ENCODE data around the gene TRIM66. TPM values are rescaled to one million over a fixed set of nuclear protein-coding genes. Genes with fewer than 3 reads are reported as not detected.

Gene TRIM66
- total and polyA plus RNA-seq, 3 experiments from 2014 or later = 0.43 to 29.7 (median 27.7) TPM

- Histone ChIP-seq H3K27me3 (ENCODE audit: insufficient read depth, low read length, poor library complexity, severe bottlenecking) (no peaks in the 10 kb centered on the region), H3K9me3 (ENCODE audit: low read length) (no peaks in the 10 kb centered on the region), H3K4me3 (ENCODE audit: low read length) (no peak overlapping the region), H3K4me1 (ENCODE audit: insufficient read depth, low read length) (no peaks in the 10 kb centered on the region), H3K27ac (ENCODE audit: low read depth, low read length) (no peak overlapping the region), H3K36me3 (ENCODE audit: insufficient read depth, low read length) (peaks cover 15% of the 10 kb centered on the region)
- DNase-seq = no peak
- ChIA-PET CTCF (interaction anchor here (1.1 kb wide), 1 partner anchor 12 kb away, joined by 3 read pairs; no protein-coding TSS in a partner anchor), POLR2A (no interaction called here)
- no peaks in the 10 kb centered on the region for H3K4me1 Mint-ChIP-seq
- peaks cover 9 to 64% (median 27%) of the 10 kb centered on the region in 3 donors for H3K36me3 Mint-ChIP-seq
- no peak overlapping the region for H3K4me3 Mint-ChIP-seq
- no peak overlapping the region for H3K27ac Mint-ChIP-seq
- no peaks in the 10 kb centered on the region for H3K9me3 Mint-ChIP-seq
- H3K27me3 Mint-ChIP-seq = no peaks in the 10 kb centered on the region
Observed at GRCh38 chr11:8649361-8649760, 33.1 kb downstream of the TRIM66 start.

- Mint-ChIP-seq H3K9me3 (no peaks in the 10 kb centered on the region), H3K4me1 (no peaks in the 10 kb centered on the region), H3K27me3 (no peaks in the 10 kb centered on the region), H3K27ac (no peak overlapping the region), H3K4me3 (no peak overlapping the region), H3K36me3 (peaks cover 13 to 56% (median 24%) of the 10 kb centered on the region in 3 donors)
- CTCF ChIA-PET = no interaction called here
- Histone ChIP-seq H3K36me3 (ENCODE audit: insufficient read depth, low read length) (peaks cover 15% of the 10 kb centered on the region), H3K4me3 (ENCODE audit: low read length) (no peak overlapping the region), H3K27me3 (ENCODE audit: insufficient read depth, low read length, poor library complexity, severe bottlenecking) (no peaks in the 10 kb centered on the region), H3K27ac (ENCODE audit: low read depth, low read length) (no peak overlapping the region), H3K4me1 (ENCODE audit: insufficient read depth, low read length) (no peaks in the 10 kb centered on the region), H3K9me3 (ENCODE audit: low read length) (no peaks in the 10 kb centered on the region)
- POLR2A ChIA-PET = no interaction called here
- no peak for DNase-seq
Observed at GRCh38 chr11:8646873-8647272, 35.6 kb downstream of the TRIM66 start.

GRCh38 chr11:8642196-8642841 lies 40.1 kb downstream of the TRIM66 start:
- Mint-ChIP-seq H3K36me3 (peaks cover 27 to 55% (median 40%) of the 10 kb centered on the region in 3 donors), H3K4me1 (no peaks in the 10 kb centered on the region), H3K27me3 (no peaks in the 10 kb centered on the region), H3K9me3 (no peaks in the 10 kb centered on the region), H3K27ac (no peak overlapping the region), H3K4me3 (no peak overlapping the region)
- Histone ChIP-seq H3K27ac (ENCODE audit: low read depth, low read length) (no peak overlapping the region), H3K4me3 (ENCODE audit: low read length) (no peak overlapping the region), H3K4me1 (ENCODE audit: insufficient read depth, low read length) (no peaks in the 10 kb centered on the region), H3K9me3 (ENCODE audit: low read length) (no peaks in the 10 kb centered on the region), H3K36me3 (ENCODE audit: insufficient read depth, low read length) (peaks cover 10% of the 10 kb centered on the region), H3K27me3 (ENCODE audit: insufficient read depth, low read length, poor library complexity, severe bottlenecking) (no peaks in the 10 kb centered on the region)
- POLR2A ChIA-PET = no interaction called here
- CTCF ChIA-PET = no interaction called here
- DNase-seq = no peak

GRCh38 chr11:8641332-8641731 lies 41.1 kb downstream of the TRIM66 start:
- Histone ChIP-seq H3K4me3 (ENCODE audit: low read length) (no peak overlapping the region), H3K27me3 (ENCODE audit: insufficient read depth, low read length, poor library complexity, severe bottlenecking) (no peaks in the 10 kb centered on the region), H3K27ac (ENCODE audit: low read depth, low read length) (no peak overlapping the region), H3K4me1 (ENCODE audit: insufficient read depth, low read length) (no peaks in the 10 kb centered on the region), H3K9me3 (ENCODE audit: low read length) (no peaks in the 10 kb centered on the region), H3K36me3 (ENCODE audit: insufficient read depth, low read length) (peaks cover 10% of the 10 kb centered on the region)
- H3K27ac Mint-ChIP-seq = peak overlapping the region in 2 of 8 donors; percentile 18 to 86
- H3K9me3 Mint-ChIP-seq = peaks cover 0 to 6% (median 5%) of the 10 kb centered on the region in 5 donors
- no peaks in the 10 kb centered on the region for H3K27me3 Mint-ChIP-seq
- H3K4me1 Mint-ChIP-seq = no peaks in the 10 kb centered on the region
- POLR2A ChIA-PET = no interaction called here
- CTCF ChIA-PET = no interaction called here
- peaks cover 30 to 62% (median 45%) of the 10 kb centered on the region in 3 donors for H3K36me3 Mint-ChIP-seq
- DNase-seq = no peak
- no peak overlapping the region for H3K4me3 Mint-ChIP-seq

- no peak overlapping the region for H3K27ac ChIP-seq (ENCODE audit: low read depth, low read length)
- Mint-ChIP-seq H3K9me3 (peaks cover 0 to 12% (median 9%) of the 10 kb centered on the region in 5 donors), H3K27me3 (no peaks in the 10 kb centered on the region), H3K36me3 (peaks cover 35 to 72% (median 53%) of the 10 kb centered on the region in 3 donors), H3K27ac (no peak overlapping the region), H3K4me1 (no peaks in the 10 kb centered on the region), H3K4me3 (no peak overlapping the region)
- CTCF ChIA-PET = interaction anchor here (0.8 kb wide), 1 partner anchor 28 kb away, joined by 3 read pairs; no protein-coding TSS in a partner anchor
- H3K4me1 ChIP-seq (ENCODE audit: insufficient read depth, low read length) = no peaks in the 10 kb centered on the region
- DNase-seq = no peak
- H3K27me3 ChIP-seq (ENCODE audit: insufficient read depth, low read length, poor library complexity, severe bottlenecking) = no peaks in the 10 kb centered on the region
- no peaks in the 10 kb centered on the region for H3K9me3 ChIP-seq (ENCODE audit: low read length)
- H3K4me3 ChIP-seq (ENCODE audit: low read length) = no peak overlapping the region
- POLR2A ChIA-PET = no interaction called here
- H3K36me3 ChIP-seq (ENCODE audit: insufficient read depth, low read length) = peaks cover 9% of the 10 kb centered on the region
Observed at GRCh38 chr11:8640267-8640906, 42.1 kb downstream of the TRIM66 start.

- Histone ChIP-seq H3K4me1 (ENCODE audit: insufficient read depth, low read length) (no peaks in the 10 kb centered on the region), H3K36me3 (ENCODE audit: insufficient read depth, low read length) (peaks cover 3% of the 10 kb centered on the region), H3K4me3 (ENCODE audit: low read length) (no peak overlapping the region), H3K27ac (ENCODE audit: low read depth, low read length) (no peak overlapping the region), H3K9me3 (ENCODE audit: low read length) (no peaks in the 10 kb centered on the region), H3K27me3 (ENCODE audit: insufficient read depth, low read length, poor library complexity, severe bottlenecking) (no peaks in the 10 kb centered on the region)
- H3K27ac Mint-ChIP-seq = no peak overlapping the region
- H3K4me1 Mint-ChIP-seq = no peaks in the 10 kb centered on the region
- H3K27me3 Mint-ChIP-seq = no peaks in the 10 kb centered on the region
- ChIA-PET CTCF (interaction anchor here (0.8 kb wide), 1 partner anchor 27 kb away, joined by 3 read pairs; no protein-coding TSS in a partner anchor), POLR2A (no interaction called here)
- peaks cover 35 to 79% (median 57%) of the 10 kb centered on the region in 3 donors for H3K36me3 Mint-ChIP-seq
- no peak for DNase-seq
- peaks cover 0 to 12% (median 9%) of the 10 kb centered on the region in 5 donors for H3K9me3 Mint-ChIP-seq
- no peak overlapping the region for H3K4me3 Mint-ChIP-seq
Observed at GRCh38 chr11:8639655-8640054, 42.8 kb downstream of the TRIM66 start.

- no peaks in the 10 kb centered on the region for H3K27me3 Mint-ChIP-seq
- H3K36me3 ChIP-seq (ENCODE audit: insufficient read depth, low read length) = peaks cover 9% of the 10 kb centered on the region
- H3K4me1 ChIP-seq (ENCODE audit: insufficient read depth, low read length) = no peaks in the 10 kb centered on the region
- no peaks in the 10 kb centered on the region for H3K4me1 Mint-ChIP-seq
- no peaks in the 10 kb centered on the region for H3K9me3 ChIP-seq (ENCODE audit: low read length)
- CTCF ChIA-PET = no interaction called here
- peaks cover 36 to 92% (median 57%) of the 10 kb centered on the region in 3 donors for H3K36me3 Mint-ChIP-seq
- H3K27ac ChIP-seq (ENCODE audit: low read depth, low read length) = no peak overlapping the region
- POLR2A ChIA-PET = no interaction called here
- peak overlapping the region in 1 of 8 donors; percentile 66 for H3K27ac Mint-ChIP-seq
- no peak overlapping the region for H3K4me3 ChIP-seq (ENCODE audit: low read length)
- no peak overlapping the region for H3K4me3 Mint-ChIP-seq
- H3K27me3 ChIP-seq (ENCODE audit: insufficient read depth, low read length, poor library complexity, severe bottlenecking) = no peaks in the 10 kb centered on the region
- no peak for DNase-seq
- peaks cover 0 to 12% (median 9%) of the 10 kb centered on the region in 5 donors for H3K9me3 Mint-ChIP-seq
Observed at GRCh38 chr11:8638300-8638699, 44.2 kb downstream of the TRIM66 start.

- Mint-ChIP-seq H3K27ac (peak overlapping the region in 1 of 8 donors; percentile 8), H3K4me3 (no peak overlapping the region), H3K4me1 (no peaks in the 10 kb centered on the region), H3K36me3 (peaks cover 29 to 86% (median 47%) of the 10 kb centered on the region in 3 donors), H3K27me3 (no peaks in the 10 kb centered on the region), H3K9me3 (peaks cover 0 to 12% (median 9%) of the 10 kb centered on the region in 5 donors)
- POLR2A ChIA-PET = no interaction called here
- no peak overlapping the region for H3K4me3 ChIP-seq (ENCODE audit: low read length)
- no peak overlapping the region for H3K27ac ChIP-seq (ENCODE audit: low read depth, low read length)
- H3K36me3 ChIP-seq (ENCODE audit: insufficient read depth, low read length) = peaks cover 9% of the 10 kb centered on the region
- CTCF ChIA-PET = no interaction called here
- DNase-seq = no peak
- no peaks in the 10 kb centered on the region for H3K9me3 ChIP-seq (ENCODE audit: low read length)
- H3K27me3 ChIP-seq (ENCODE audit: insufficient read depth, low read length, poor library complexity, severe bottlenecking) = no peaks in the 10 kb centered on the region
- no peaks in the 10 kb centered on the region for H3K4me1 ChIP-seq (ENCODE audit: insufficient read depth, low read length)
Observed at GRCh38 chr11:8636127-8636526, 46.3 kb downstream of the TRIM66 start.

Measured in CD8-positive, alpha-beta memory T cell (primary cell).